Measurements from ENCODE around the gene MYL6. TPM values are rescaled to one million over a fixed set of nuclear protein-coding genes. Genes with fewer than 3 reads are reported as not detected.

Gene MYL6
- total and polyA plus RNA-seq, 9 of the 15 experiments (the other 6 are each of a cell fraction or from before 2014, with no cell fraction given) = 557 to 1,664 (median 958) TPM

DNA sequence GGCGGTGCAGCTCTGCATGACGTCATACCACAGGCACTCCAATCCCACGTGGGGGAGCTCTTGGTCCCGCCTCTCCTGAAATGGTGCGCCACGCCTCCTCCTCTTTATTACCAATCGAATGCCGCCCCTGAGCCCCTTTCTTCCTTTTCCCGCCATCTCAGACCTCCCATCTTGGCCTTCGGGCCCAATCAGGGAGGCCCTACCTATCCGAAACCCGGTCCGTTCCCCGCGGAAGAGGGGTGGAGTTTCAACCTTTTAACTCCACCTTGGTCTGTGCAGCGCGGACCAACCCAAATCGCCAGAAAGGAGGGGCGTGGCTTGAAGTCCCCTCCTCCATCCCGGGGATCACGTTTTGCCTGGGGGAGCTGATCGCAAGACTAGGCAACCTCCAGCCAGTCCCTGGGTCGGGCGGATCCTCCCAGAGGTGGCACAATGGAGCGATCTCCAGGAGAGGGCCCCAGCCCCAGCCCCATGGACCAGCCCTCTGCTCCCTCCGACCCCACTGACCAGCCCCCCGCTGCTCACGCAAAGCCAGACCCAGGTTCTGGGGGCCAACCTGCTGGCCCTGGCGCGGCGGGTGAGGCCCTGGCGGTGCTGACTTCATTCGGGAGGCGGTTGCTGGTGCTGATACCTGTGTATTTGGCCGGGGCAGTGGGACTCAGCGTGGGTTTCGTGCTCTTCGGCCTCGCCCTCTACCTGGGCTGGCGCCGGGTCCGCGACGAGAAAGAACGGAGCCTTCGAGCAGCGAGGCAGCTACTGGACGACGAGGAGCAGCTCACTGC, 30.1 kb upstream of the MYL6 start, which contains the start of gene ESYT1 (continued):
- TF ChIP-seq MECOM (CRISPR knock-in tag; IDR thresholded peaks at IDR 0.05) (no peak), DNMT1 (IDR thresholded peaks at IDR 0.05) (no peak), RFX1 (IDR thresholded peaks at IDR 0.05) (no peak), ZNF830 (CRISPR knock-in tag; IDR thresholded peaks at IDR 0.05) (0 out of 2 replicates have a peak, but pooled peaks have one; percentile 57), TCF7L2 (IDR thresholded peaks at IDR 0.05; ENCODE audit: low read depth, low read length) (no peak), WHSC1 (IDR thresholded peaks at IDR 0.05; ENCODE audit: low read length) (no peak), ZNF696 (CRISPR knock-in tag; conservative IDR thresholded peaks at IDR 0.05) (no peak), ELF4 (CRISPR knock-in tag; IDR thresholded peaks at IDR 0.05) (no peak), RUNX1 (IDR thresholded peaks at IDR 0.05; ENCODE audit: low read depth) (no peak), GATAD2B (IDR thresholded peaks at IDR 0.05; ENCODE audit: borderline replicate concordance) (no peak), ZBTB17 (CRISPR knock-in tag; IDR thresholded peaks at IDR 0.05) (no peak), HCFC1 (IDR thresholded peaks at IDR 0.05; ENCODE audit: low read depth, low read length) (no peak), TEAD1 (CRISPR knock-in tag; IDR thresholded peaks at IDR 0.05) (peak in 1 of 2 experiments; percentile 61; a peak in 1 of 4 replicates), NFIX (CRISPR knock-in tag; IDR thresholded peaks at IDR 0.05; ENCODE audit: low read depth) (no peak), TGIF2 (CRISPR knock-in tag; IDR thresholded peaks at IDR 0.05) (no peak), ZNF197 (CRISPR knock-in tag; IDR thresholded peaks at IDR 0.05; ENCODE audit: low read depth) (no peak), NR2C1 (IDR thresholded peaks at IDR 0.05) (no peak), NR2C1 (tag; IDR thresholded peaks at IDR 0.05) (no peak), PTRF (tag; IDR thresholded peaks at IDR 0.05) (no peak), NRF1 (conservative IDR thresholded peaks at IDR 0.05 in 1 of 2, IDR thresholded peaks at IDR 0.05 in 1 of 2) (peak; percentile 80 to 83), STAT5A (IDR thresholded peaks at IDR 0.05; ENCODE audit: borderline replicate concordance, low read length) (no peak), E2F3 (CRISPR knock-in tag; IDR thresholded peaks at IDR 0.05) (peak; percentile 87), THRAP3 (IDR thresholded peaks at IDR 0.05; ENCODE audit: borderline replicate concordance) (no peak), ZNF212 (CRISPR knock-in tag; IDR thresholded peaks at IDR 0.05) (no peak), MYNN (IDR thresholded peaks at IDR 0.05) (no peak), MYNN (CRISPR knock-in tag; IDR thresholded peaks at IDR 0.05) (no peak), ADNP (tag; IDR thresholded peaks at IDR 0.05) (no peak), PRMT5 (CRISPR knock-in tag; IDR thresholded peaks at IDR 0.05) (no peak), ZNF239 (CRISPR knock-in tag; IDR thresholded peaks at IDR 0.05) (no peak), SUPT5H (IDR thresholded peaks at IDR 0.05) (peak; percentile 89), NCOA1 (IDR thresholded peaks at IDR 0.05; ENCODE audit: low read depth) (no peak), U2AF1 (optimal IDR thresholded peaks at IDR 0.05; ENCODE audit: low read depth, low read length) (no peak), KDM1A (IDR thresholded peaks at IDR 0.05) (no peak), ZNF583 (CRISPR knock-in tag; IDR thresholded peaks at IDR 0.05) (no peak)
- TF ChIP-seq, protein P1, sequence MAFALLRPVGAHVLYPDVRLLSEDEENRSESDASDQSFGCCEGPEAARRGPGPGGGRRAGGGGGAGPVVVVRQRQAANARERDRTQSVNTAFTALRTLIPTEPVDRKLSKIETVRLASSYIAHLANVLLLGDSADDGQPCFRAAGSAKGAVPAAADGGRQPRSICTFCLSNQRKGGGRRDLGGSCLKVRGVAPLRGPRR (CRISPR knock-in tag; IDR thresholded peaks at IDR 0.05) = no peak

All from K562 (cell line).